GM21737 (cell line): ENCODE results near the gene SPAG17.

Source experiments
- ATAC-seq: cut with Tn5 transposase; IDR thresholded peaks from one replicate; pipeline ENCODE4 v1.9.1; 2021; ENCODE audit warnings: mild to moderate bottlenecking, moderate library complexity; ENCODE audit not compliant: unreplicated experiment

Gene SPAG17

GRCh38 chr1:118185084-118185832 lies at the start of gene SPAG17:
SPAG17 (minus strand) TSS chr1:118185228; CDS start chr1:118185157, 71 bp downstream.
- no peak for ATAC-seq

GRCh38 chr1:118225471-118225870 lies 40.4 kb upstream of the SPAG17 start:
- no peak for ATAC-seq

GRCh38 chr1:118223426-118223825 lies 38.4 kb upstream of the SPAG17 start:
- no peak for ATAC-seq

- ATAC-seq, result no peak
These were observed 34.4 kb upstream of the SPAG17 start for GRCh38 chr1:118219438-118219837.

GRCh38 chr1:118217141-118217838 lies 32.3 kb upstream of the SPAG17 start:
- ATAC-seq, result no peak

- no peak for ATAC-seq
These were observed 29.8 kb upstream of the SPAG17 start for GRCh38 chr1:118214866-118215265.

GRCh38 chr1:118210723-118211110 lies 25.7 kb upstream of the SPAG17 start:
- ATAC-seq, result no peak

GRCh38 chr1:118210051-118210722 lies 25.2 kb upstream of the SPAG17 start:
- no peak for ATAC-seq

- no peak for ATAC-seq
These were observed 24.6 kb upstream of the SPAG17 start for GRCh38 chr1:118209648-118210047.

- ATAC-seq, result no peak
These were observed 21.9 kb upstream of the SPAG17 start for GRCh38 chr1:118206966-118207365.

- no peak for ATAC-seq
These were observed 19.6 kb upstream of the SPAG17 start for GRCh38 chr1:118204648-118205047.

GRCh38 chr1:118204105-118204504 lies 19.1 kb upstream of the SPAG17 start:
- no peak for ATAC-seq

GRCh38 chr1:118202076-118202608 lies 17.1 kb upstream of the SPAG17 start:
- ATAC-seq, result no peak

- no peak for ATAC-seq
These were observed 16.5 kb upstream of the SPAG17 start for GRCh38 chr1:118201524-118201923.

GRCh38 chr1:118200836-118201235 lies 15.8 kb upstream of the SPAG17 start:
- no peak for ATAC-seq

GRCh38 chr1:118190561-118190960 lies 5.5 kb upstream of the SPAG17 start:
- no peak for ATAC-seq

GRCh38 chr1:118189564-118189963 lies 4.5 kb upstream of the SPAG17 start:
- ATAC-seq, result no peak

- ATAC-seq, result no peak
These were observed 3.4 kb upstream of the SPAG17 start for GRCh38 chr1:118188411-118188810.

GRCh38 chr1:118186026-118186425 lies 998 bp upstream of the SPAG17 start:
- no peak for ATAC-seq

- no peak for ATAC-seq
These were observed 317 bp downstream of the SPAG17 start for GRCh38 chr1:118184739-118185083.

- ATAC-seq, result no peak
These were observed 1.4 kb downstream of the SPAG17 start for GRCh38 chr1:118183586-118183985.

- no peak for ATAC-seq
These were observed 7.0 kb downstream of the SPAG17 start for GRCh38 chr1:118177998-118178397.
